NCI-H510A (cell line): ENCODE results near the gene ANKS1B.
"Not testable (repeated sequence)": the region's sequence is repeated elsewhere in the genome, so short reads cannot be mapped to it uniquely, and the experiment has no call there.

Experiments used
- DNase-seq: peaks from one replicate; lab custom pipeline; 2025; lab: John Stamatoyannopoulos, UW

Gene ANKS1B

DNA sequence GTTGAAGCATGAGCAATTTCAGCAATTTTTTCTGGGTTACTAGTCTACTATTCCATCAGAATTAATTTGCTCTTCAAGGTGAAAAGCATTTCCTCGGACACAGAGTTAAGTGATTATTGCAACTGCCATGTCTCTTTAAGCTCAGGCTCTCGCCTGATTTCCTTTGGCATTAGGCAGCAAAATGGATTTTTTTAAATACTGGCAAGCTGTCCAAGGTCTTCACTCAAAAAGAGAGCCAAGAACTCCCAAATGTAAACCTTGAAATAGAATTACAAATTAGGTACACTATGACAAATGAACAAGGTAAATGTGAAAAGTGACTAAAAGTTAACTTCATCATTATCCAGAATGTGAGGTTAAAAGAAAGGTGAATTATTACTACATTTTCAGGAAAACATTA lies 225.3 kb downstream of the ANKS1B start:
- DNase-seq: no peak

DNA sequence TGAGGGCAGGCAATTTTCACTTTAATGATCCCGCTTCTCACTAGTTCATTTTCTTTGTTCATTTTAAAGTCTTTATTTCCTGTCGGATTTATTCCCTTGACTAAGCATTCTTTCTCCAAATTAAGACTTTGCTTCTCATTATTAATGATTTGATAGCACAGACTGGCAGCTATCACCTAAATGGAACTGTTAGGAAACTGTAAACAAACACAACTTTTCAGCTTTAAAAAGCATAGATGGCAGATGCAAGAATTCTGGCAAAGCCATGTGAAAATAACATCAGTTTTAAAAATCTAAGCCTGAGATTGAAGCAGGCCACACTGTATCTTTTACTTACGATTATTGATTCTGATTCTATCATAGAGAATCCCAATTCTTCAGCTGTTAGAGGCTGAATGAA lies 225.7 kb downstream of the ANKS1B start:
- no peak for DNase-seq

DNA sequence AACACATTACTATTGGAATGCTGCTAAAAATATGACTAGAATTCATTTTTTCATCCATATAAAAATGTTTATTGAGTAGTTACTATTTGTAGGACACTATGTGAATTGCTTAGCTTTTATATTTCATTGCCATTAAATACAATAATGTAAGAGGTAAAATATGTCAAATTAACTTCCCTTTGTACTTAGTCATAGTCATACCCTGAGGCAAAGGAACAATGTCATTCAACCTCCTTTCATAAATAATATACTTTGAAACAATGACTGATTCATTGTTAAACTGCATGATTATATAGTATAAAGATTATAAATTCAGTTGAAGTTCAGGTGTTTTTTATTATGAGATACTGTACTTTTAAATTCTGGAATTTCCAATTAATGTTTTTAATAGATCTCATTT lies 232.0 kb downstream of the ANKS1B start:
- DNase-seq: no peak

GRCh38 chr12:99746538-99746937 lies 238.2 kb downstream of the ANKS1B start:
- DNase-seq: no peak

GRCh38 chr12:99745895-99746294 lies 238.8 kb downstream of the ANKS1B start:
- DNase-seq: no peak

DNA sequence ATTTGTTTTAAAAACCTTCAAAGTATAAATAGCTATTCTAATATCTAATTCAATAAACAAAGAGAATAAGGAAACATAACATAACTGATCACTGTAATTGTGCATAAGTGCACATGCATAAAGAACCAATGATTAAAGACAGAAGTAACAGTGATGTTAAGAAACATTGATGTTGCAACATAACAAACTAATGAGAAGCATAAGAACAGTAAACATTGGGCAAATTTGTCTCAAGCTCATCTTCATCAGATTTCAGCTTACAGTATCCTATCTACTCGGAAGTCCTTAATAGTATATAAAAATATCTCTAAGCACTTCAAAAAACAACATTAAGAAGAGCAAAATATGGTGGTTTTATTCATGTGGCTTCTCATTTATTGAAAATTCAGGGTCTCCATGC lies 239.6 kb downstream of the ANKS1B start:
- no peak for DNase-seq

GRCh38 chr12:99736760-99737269 lies 247.9 kb downstream of the ANKS1B start:
- no peak for DNase-seq

DNA sequence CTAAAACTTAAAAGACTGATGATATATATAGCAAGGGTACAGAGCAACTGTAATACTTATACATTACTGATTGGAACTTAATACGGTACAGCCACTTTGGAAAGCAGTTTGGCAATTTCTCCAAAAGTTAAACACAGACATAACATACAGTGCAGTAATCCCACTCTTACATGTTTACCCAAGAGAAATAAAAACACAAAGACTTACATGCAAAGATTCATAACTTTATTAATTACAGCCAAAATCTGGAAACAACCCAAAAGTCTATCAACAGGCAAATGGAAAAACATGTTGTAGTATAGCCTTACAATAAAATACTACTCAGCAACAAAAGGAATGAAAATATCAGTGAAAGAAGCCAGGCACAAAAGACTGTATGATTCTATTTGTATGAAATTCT lies 252.6 kb downstream of the ANKS1B start:
- DNase-seq: no peak

DNA sequence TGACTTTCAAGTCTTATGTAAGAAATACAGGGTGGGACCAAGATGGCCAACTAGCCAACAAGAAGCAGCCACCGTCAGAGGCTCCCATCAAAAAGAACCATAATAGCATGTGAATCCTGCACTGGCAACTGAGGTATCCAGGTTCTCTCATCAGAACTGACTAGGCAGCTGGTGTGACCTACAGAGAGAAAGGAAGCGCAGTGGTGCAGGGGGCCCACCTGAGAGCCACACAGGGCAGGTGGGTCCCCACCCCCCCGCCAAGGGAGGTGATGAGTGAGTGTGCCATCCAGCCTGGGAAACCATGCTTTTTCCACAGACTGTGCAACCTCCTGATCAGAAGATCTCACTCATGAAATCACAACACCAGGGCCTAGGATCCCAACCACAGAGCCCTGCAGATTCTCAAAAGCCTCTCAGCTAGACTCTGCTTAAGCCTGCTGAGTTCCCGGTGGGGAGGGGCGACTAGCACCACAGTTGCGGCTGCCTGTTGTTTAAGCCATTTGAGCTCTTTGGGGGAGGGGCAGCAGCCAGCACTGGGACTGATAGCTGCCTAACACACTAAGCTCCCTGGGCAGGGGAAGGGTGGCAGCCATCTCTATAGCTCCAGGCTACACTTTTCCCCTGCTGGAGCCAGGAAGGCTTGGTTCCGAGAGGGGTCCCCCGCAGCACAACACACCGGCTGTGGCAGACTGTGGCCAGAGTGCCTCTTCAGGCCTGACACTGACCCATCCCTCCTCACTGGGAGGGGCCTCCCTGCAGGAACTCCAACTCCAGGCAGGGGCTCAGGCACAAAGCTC lies 261.8 kb downstream of the ANKS1B start:
- DNase-seq: no peak

DNA sequence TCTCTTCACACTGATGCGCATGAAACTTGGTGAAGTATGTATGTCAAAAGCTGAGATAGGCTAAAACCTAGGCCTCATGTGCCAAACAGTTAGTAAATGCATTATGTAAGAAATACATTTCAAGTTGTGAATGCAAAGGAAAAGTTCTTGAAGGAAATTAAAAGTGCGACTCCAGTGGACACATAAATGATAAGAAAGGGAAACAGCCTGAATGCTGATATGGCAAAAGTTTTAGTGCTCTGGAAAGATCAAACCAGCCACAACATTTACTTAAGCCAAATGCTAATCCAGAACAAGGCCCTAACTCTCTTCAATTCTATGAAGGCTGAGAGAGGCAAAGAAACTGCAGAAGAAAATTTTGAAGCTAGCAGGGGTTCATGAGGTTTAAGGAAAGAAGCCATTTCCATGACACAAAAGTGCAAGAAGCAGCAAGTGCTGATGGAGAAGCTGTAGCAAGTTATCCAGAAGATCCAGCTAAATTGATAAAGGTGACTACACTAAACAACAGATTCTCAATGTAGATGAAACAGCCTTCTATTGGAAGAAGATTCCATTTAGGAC lies 262.9 kb downstream of the ANKS1B start:
- no peak for DNase-seq

DNA sequence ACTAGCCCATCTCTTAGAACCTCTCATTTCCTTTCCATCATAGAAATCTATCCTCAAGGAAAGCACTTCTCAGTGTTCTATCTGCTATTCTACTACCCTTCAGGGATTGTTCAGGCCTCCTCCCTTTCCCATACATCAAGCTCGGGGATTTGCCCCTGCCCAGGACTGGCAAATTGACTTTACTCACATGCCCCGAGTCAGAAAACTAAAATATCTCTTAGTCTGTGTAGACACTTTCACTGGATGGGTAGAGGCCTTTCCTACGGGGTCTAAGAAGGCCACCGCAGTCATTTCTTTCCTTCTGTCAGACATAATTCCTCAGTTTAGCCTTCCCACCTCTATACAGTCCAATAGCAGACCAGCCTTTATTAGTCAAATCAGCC lies 264.7 kb downstream of the ANKS1B start:
- DNase-seq: not testable (repeated sequence)

GRCh38 chr12:99719411-99720082 lies 265.2 kb downstream of the ANKS1B start:
- DNase-seq: not testable (repeated sequence)

- DNase-seq: not testable (repeated sequence)
Measured at GRCh38 chr12:99715841-99716510, 268.8 kb downstream of the ANKS1B start.

DNA sequence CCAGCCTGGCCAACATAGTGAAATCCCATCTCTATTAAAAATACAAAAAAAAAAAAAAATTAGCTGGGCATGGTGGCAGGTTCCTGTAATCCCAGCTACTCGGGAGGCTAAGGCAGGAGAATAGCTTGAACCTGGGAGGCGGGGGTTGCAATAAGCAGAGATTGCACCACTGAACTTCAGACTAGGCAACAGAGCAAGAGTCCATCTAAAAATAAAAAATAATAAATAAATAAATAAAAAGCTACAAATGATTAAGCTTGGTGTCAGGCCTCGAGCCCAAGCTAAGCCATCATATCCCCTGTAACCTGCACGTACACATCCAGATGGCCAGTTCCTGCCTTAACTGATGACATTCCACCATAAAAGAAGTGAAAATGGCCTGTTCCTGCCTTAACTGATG lies 269.8 kb downstream of the ANKS1B start:
- not testable (repeated sequence) for DNase-seq

DNA sequence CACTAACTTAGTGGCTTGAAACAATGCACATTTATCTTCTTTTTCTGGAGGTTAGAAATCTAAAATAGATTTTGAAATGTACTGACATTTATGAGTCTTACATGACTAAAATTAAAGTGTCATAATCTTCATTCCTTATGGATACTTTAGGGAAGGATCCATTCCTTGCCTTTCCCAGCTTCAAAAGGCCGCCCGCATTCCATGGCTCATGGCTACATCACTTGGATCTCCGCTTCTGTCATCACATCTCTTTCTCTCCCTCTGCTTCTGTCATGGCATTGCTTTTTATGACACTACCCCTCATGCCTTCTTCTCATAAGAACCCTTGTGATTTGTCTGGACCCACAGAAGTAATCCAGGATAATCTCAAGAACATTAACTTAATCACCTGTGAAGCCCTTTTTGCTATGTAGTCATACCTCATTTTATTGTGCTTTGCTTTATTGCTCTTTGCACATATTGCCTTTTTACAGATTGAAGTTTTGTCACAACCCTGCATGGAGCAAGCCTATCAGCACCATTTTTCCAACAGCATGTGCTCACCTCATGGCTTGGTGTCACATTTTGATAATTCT lies 270.7 kb downstream of the ANKS1B start:
- no peak for DNase-seq

DNA sequence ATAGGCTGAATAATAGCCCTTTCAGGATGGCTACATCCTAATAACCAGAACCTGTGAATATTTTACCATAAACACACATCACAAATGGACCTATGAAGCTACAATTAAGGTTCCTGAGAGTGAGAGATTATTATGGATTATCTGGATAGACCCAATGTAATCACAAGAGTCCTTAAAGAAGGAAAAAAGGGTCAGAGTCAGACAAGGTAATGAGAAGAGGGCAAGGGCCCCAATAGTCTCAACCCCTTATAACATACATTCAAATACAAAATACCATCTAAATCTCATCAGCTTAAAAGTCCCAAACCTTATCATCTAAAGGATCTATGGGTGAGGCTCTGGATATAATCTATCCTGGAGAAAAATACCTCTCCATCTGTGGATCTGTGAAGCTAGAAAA lies 272.5 kb downstream of the ANKS1B start:
- no peak for DNase-seq

DNA sequence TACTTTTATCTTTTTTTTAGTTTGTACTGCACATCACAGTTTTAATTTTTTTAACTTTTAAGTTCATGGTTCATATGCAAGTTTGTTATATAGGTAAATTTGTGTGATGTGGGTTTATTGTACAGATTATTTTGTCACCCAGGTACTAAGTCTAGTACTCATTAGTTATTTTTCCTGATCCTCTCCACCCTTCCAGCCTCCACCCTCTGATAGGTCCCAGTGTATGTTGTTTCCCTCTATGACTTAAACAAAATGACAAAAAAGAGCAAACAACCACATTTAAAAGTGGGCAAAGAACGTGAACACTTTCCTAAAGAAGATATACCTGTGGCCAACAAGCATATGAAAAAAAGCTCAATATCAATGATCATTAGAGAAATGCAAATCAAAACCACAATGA lies 273.5 kb downstream of the ANKS1B start:
- DNase-seq: no peak

DNA sequence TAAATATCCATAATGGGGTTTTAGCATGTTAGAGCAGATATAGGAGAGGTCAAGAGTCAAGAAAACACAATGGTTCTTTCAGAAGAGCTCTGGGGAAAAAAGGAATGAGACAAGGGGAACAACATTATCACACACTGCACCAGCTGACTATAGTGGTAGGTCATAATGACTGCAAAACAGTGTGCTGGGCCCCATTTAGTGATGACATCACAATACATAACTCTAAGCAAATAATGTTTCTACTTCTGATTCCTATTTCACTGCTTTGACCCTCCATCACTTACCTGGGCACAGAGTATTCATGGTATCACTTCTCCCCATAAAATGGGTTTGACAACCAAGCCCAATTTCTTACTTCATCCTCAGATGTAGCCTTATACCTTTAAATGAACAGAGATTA lies 275.1 kb downstream of the ANKS1B start:
- no peak for DNase-seq

- DNase-seq: no peak
Measured at GRCh38 chr12:99709116-99709515, 275.6 kb downstream of the ANKS1B start.

GRCh38 chr12:99707883-99708282 lies 276.9 kb downstream of the ANKS1B start:
- no peak for DNase-seq

- no peak for DNase-seq
Measured at GRCh38 chr12:99706736-99707473, 277.8 kb downstream of the ANKS1B start.

DNA sequence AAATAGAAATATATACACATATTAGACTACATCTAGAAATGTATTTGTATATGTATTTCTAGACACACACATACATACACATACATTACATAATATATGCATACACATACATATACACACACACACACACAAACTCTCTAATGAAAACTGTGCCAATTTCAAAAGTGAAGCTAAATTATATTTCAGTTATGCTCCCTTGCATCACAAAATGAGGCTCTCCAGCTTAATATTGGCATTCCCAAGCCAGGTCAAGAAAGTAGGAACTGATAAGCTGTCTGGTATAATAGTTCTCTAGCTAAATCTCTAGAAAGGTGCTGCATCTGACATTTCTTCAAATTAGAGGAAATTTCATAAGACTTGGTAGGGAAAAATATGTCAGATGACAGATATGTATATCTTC lies 280.3 kb downstream of the ANKS1B start:
- DNase-seq: no peak
